ENCODE results near the gene ADGRF4. TPM values are rescaled to one million over a fixed set of nuclear protein-coding genes. Genes with fewer than 3 reads are reported as not detected.

The ADGRF4 gene
- total RNA-seq, 3 donors from 2014 or later (not counting 1 experiment from before 2014, with no cell fraction given) = not detected

DNA sequence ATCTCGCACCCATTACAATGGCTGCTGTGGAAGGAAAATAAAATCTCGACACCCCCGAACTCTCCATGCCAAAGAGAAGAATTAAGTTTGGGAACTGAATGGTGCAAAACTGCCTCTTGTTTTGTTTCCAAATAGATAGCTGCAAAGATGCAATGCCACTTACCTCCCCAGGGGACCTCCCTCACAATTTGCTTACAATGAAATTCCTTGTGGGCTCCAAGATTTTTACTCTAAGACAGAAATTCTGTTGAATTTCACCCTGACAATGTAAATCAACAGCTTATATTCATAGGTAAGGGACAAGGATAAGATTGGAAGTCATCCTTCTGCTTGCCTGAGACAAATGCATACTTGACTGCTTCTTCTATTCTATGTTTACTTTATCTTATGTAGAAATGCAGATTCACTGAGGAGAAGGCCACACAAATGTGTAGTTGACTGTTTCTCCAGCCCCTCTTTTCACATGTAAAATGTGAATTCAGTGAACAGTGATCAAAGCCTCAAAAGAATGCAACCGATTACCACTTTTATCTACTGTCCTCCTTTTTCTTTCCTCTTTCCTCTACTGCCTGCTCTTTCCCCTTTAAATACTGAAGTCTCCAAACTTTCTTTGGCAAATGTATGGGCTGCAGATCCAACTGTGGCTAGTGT lies 36.6 kb downstream of the ADGRF4 start:
- TF ChIP-seq, protein P1, sequence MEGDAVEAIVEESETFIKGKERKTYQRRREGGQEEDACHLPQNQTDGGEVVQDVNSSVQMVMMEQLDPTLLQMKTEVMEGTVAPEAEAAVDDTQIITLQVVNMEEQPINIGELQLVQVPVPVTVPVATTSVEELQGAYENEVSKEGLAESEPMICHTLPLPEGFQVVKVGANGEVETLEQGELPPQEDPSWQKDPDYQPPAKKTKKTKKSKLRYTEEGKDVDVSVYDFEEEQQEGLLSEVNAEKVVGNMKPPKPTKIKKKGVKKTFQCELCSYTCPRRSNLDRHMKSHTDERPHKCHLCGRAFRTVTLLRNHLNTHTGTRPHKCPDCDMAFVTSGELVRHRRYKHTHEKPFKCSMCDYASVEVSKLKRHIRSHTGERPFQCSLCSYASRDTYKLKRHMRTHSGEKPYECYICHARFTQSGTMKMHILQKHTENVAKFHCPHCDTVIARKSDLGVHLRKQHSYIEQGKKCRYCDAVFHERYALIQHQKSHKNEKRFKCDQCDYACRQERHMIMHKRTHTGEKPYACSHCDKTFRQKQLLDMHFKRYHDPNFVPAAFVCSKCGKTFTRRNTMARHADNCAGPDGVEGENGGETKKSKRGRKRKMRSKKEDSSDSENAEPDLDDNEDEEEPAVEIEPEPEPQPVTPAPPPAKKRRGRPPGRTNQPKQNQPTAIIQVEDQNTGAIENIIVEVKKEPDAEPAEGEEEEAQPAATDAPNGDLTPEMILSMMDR (IDR thresholded peaks at IDR 0.05) = no peak
- Histone ChIP-seq H3K4me3 (ENCODE audit: low read length) (no peak overlapping the region), H3K9me3 (ENCODE audit: control insufficient read depth, insufficient read depth, low read length) (no peaks in the 10 kb centered on the region), H3K4me1 (ENCODE audit: control insufficient read depth, insufficient read depth, low read length) (no peaks in the 10 kb centered on the region), H3K36me3 (ENCODE audit: control insufficient read depth, insufficient read depth, low read length) (no peaks in the 10 kb centered on the region), H3K27me3 (ENCODE audit: control insufficient read depth, insufficient read depth, low read length) (no peaks in the 10 kb centered on the region), H3K27ac (ENCODE audit: low read length) (no peak overlapping the region)
- H3K9me3 Mint-ChIP-seq = no peaks in the 10 kb centered on the region
- H3K27me3 Mint-ChIP-seq (ENCODE audit: low read depth in 2 of 2) = peaks cover 0 to 3% of the 10 kb centered on the region in 2 donors
- DNase-seq (no peak), ATAC-seq (no peak)
- no peaks in the 10 kb centered on the region for H3K36me3 Mint-ChIP-seq
- intact Hi-C loops (cut with micrococcal nuclease) = loop anchor here (1.0 kb wide), 2 partner anchors 104 to 321 kb away; no protein-coding TSS in a partner anchor
- no peak overlapping the region for H3K4me3 Mint-ChIP-seq
- H3K27ac Mint-ChIP-seq = no peak overlapping the region
- 79% methylated on average over 4 of the region's 4 CpGs for WGBS (ENCODE audit: insufficient coverage)
- no peaks in the 10 kb centered on the region for H3K4me1 Mint-ChIP-seq

DNA sequence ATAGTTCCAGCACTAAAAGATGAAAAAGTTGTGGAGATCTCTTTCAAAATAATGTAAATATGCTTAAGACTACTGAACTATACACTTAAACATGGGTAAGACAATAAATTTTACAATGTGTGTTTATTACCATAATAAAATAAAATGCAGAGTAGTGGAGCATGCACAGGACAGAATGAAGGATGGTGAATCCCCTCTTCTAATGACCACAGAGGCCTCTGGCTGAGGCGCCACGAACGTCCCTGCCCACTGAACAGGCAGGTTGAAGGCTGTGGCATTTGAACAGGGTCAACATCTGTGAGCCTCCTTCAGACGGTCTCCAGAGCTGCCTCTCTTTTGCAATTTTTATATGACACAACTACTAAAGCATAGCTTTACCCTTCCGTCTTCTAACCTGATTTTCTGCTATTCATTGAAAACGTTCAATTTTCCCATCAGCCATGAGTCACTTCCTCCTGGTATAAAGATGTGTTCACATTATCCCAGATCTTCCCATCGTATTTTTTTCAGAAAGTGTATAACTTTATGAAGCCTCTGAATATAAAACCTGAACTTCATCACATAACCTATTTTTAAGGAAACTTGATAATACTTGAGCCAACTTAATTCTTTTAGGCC lies 37.8 kb downstream of the ADGRF4 start:
- TF ChIP-seq, protein P1 (IDR thresholded peaks at IDR 0.05) = no peak
- Histone ChIP-seq H3K27ac (ENCODE audit: low read length) (no peak overlapping the region), H3K27me3 (ENCODE audit: control insufficient read depth, insufficient read depth, low read length) (no peaks in the 10 kb centered on the region), H3K4me3 (ENCODE audit: low read length) (no peak overlapping the region), H3K36me3 (ENCODE audit: control insufficient read depth, insufficient read depth, low read length) (no peaks in the 10 kb centered on the region), H3K9me3 (ENCODE audit: control insufficient read depth, insufficient read depth, low read length) (no peaks in the 10 kb centered on the region), H3K4me1 (ENCODE audit: control insufficient read depth, insufficient read depth, low read length) (no peaks in the 10 kb centered on the region)
- no peak for DNase-seq
- H3K4me3 Mint-ChIP-seq = no peak overlapping the region
- H3K4me1 Mint-ChIP-seq = no peaks in the 10 kb centered on the region
- WGBS (ENCODE audit: insufficient coverage) = 71% methylated on average over 7 of the region's 7 CpGs
- intact Hi-C loops (cut with micrococcal nuclease) = no loop called here
- no peak overlapping the region for H3K27ac Mint-ChIP-seq
- peaks cover 0 to 3% of the 10 kb centered on the region in 2 donors for H3K27me3 Mint-ChIP-seq (ENCODE audit: low read depth in 2 of 2)
- ATAC-seq = no peak
- no peaks in the 10 kb centered on the region for H3K9me3 Mint-ChIP-seq
- no peaks in the 10 kb centered on the region for H3K36me3 Mint-ChIP-seq

DNA sequence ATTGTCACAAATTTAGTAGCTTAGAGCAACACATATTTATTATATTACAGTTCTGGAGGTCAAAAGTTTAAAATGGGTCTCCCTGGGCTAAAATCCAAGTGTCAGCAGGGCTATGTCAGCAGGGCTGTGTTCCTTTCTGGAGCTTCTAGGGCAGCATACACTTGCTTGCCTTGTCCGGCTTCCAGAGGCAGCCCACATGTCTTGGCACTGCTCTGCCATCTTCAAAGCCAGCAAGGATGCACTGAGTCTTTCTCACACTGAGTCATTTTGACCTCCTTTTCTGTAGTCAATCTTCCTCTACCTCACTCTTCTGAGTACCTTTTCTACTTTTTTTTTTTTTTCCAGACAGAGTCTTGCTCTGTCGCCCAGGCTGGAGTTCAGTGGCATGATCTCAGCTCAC lies 39.0 kb downstream of the ADGRF4 start:
- DNase-seq (no peak), ATAC-seq (no peak)
- Mint-ChIP-seq H3K4me1 (no peaks in the 10 kb centered on the region), H3K4me3 (no peak overlapping the region), H3K9me3 (no peaks in the 10 kb centered on the region), H3K27me3 (ENCODE audit: low read depth in 2 of 2) (peaks cover 0 to 3% of the 10 kb centered on the region in 2 donors), H3K36me3 (no peaks in the 10 kb centered on the region), H3K27ac (no peak overlapping the region)
- WGBS (ENCODE audit: insufficient coverage) = 88% methylated on average over 2 of the region's 2 CpGs
- no peaks in the 10 kb centered on the region for H3K9me3 ChIP-seq (ENCODE audit: control insufficient read depth, insufficient read depth, low read length)
- no peaks in the 10 kb centered on the region for H3K36me3 ChIP-seq (ENCODE audit: control insufficient read depth, insufficient read depth, low read length)
- no peaks in the 10 kb centered on the region for H3K27me3 ChIP-seq (ENCODE audit: control insufficient read depth, insufficient read depth, low read length)
- no peaks in the 10 kb centered on the region for H3K4me1 ChIP-seq (ENCODE audit: control insufficient read depth, insufficient read depth, low read length)
- H3K4me3 ChIP-seq (ENCODE audit: low read length) = no peak overlapping the region
- intact Hi-C loops (cut with micrococcal nuclease) = no loop called here
- TF ChIP-seq, protein P1 (IDR thresholded peaks at IDR 0.05) = no peak
- H3K27ac ChIP-seq (ENCODE audit: low read length) = no peak overlapping the region

All from natural killer cell (primary cell).